Transverse colon (tissue), 4 donors: Measurements from ENCODE around the gene LAMB1. TPM values are rescaled to one million over a fixed set of nuclear protein-coding genes. Genes with fewer than 3 reads are reported as not detected.

Source experiments
- DNase-seq: peaks from one replicate; pipeline ENCODE4 v3.0.0-alpha.2; 2019
- H3K27ac ChIP-seq, 4 donors: fragments of 200-600 bp; sonication (generic); 2 replicates each; pipeline ENCODE4 v1.5.1; 2016 to 2018; ENCODE audit warnings: inconsistent platforms in 4 of 4
- H3K27me3 ChIP-seq: fragments of 200-600 bp; sonication (generic); 2 replicates; pipeline ENCODE4 v1.5.1; 2017; ENCODE audit warnings: inconsistent platforms
- H3K36me3 ChIP-seq, 4 donors: fragments of 200-600 bp; sonication (generic); 2 replicates each; pipeline ENCODE4 v1.5.1; 2017 to 2019; ENCODE audit warnings: inconsistent platforms in 4 of 4
- H3K4me1 ChIP-seq, 4 donors: fragments of 200-600 bp; sonication (generic); 2 replicates each; pipeline ENCODE4 v1.5.1; 2017 to 2020; ENCODE audit warnings: inconsistent platforms in 4 of 4
- H3K4me3 ChIP-seq, 4 donors: fragments of 200-600 bp; sonication (generic); 1 replicate in 1 of 4; 2 replicates in 3 of 4; pipeline versions ENCODE4 v1.5.1 to v1.6.1; 2017 to 2019; ENCODE audit warnings: inconsistent platforms in 4 of 4
- H3K9me3 ChIP-seq, 2 donors: fragments of 200-600 bp; sonication (generic); 2 replicates each; pipeline ENCODE4 v1.5.1; 2017 to 2019; ENCODE audit warnings: inconsistent platforms in 2 of 2
- EP300 ChIP-seq: sonication (generic); formaldehyde crosslinking; IDR thresholded peaks from one replicate; pipeline ENCODE4 v1.6.1; 2017; ENCODE audit warnings: antibody characterized with exemption, low read depth
- POLR2A ChIP-seq: fragments of 450-650 bp; IDR thresholded peaks from one replicate; pipeline ENCODE4 v1.6.1; 2016; ENCODE audit warnings: antibody characterized with exemption, mild to moderate bottlenecking, moderate library complexity
- POLR2AphosphoS5 ChIP-seq, 3 donors: sonication (generic); formaldehyde crosslinking; IDR thresholded peaks; one replicate each; pipeline ENCODE4 v1.6.1; 2016; ENCODE audit warnings: antibody characterized with exemption in 3 of 3
- WGBS, 2 donors: methylation state at CpG; one replicate each; pipeline ENCODE4 v1.1.5; 2018; ENCODE audit warnings: low coverage in 1 of 2; 5-methylcytosine and 5-hydroxymethylcytosine counted together
- in situ Hi-C, 4 donors: fragments of 200-750 bp; cut with MboI; loops; one replicate each; pipeline versions ENCODE4 v1.15.0 to v1.15.1; 2017; ENCODE audit warnings: low sequenced_read_pairs in 3 of 4, low pct_ligation_motif_present in 1 of 4, low pct_unique_long_range_greater_than_20kb in 1 of 4
- intact Hi-C: fragments of 100-400 bp; cut with DNase I; formaldehyde crosslinking; loops from one replicate; pipeline ENCODE4 v1.15.1; 2023; ENCODE audit warnings: low total_unique reads
- total RNA-seq, 4 donors: library from RNA; depleted of rRNA; stranded (reverse); fragments of >200 nt; gene quantifications; one replicate each; pipeline ENCODE4 v1.1.0, GENCODE V29; 2016
- TF ChIP-seq, protein P1 (sequence below), 5 experiments: fragments of 200-600 bp in 3 of 5; fragments of 450-650 bp in 2 of 5; sonication (generic) in 3 of 5; IDR thresholded peaks; 1 replicate in 2 of 5; 2 replicates in 3 of 5; pipeline ENCODE4 v1.5.1; 2016 to 2017; ENCODE audit warnings: antibody characterized with exemption in 5 of 5, inconsistent platforms in 3 of 5, mild to moderate bottlenecking in 2 of 5, moderate library complexity in 1 of 5

Gene LAMB1
- total RNA-seq, 4 donors from 2014 or later, result 54.2 to 119 (median 90.3) TPM

DNA sequence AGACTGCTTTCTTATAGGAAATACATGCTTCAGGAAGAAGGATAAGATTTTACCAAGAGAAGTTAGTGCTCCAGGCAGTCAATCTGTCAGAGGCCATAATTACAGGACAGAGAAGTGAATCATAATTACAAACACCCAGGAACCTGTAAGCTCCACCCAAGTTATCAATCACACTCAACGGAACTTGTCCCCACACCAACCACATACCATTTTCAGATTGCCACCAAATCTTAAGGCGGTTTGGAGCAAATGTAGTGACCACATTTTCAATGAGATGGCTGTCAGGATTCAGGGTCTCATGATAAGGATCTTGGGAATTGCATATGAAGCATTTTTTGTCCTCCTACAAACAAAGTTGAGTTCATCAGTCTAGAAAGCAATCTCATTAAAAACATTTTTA is 4.8 kb downstream of the LAMB1 start:
- peaks cover 30 to 76% (median 63%) of the 10 kb centered on the region in 4 donors for H3K4me1 ChIP-seq
- peak overlapping the region; percentile 85 to 91 (median 88) for H3K27ac ChIP-seq
- TF ChIP-seq EP300 (no peak), POLR2AphosphoS5 (IDR thresholded peaks at IDR 0.05) (no peak), POLR2A (no peak)
- TF ChIP-seq, protein P1, sequence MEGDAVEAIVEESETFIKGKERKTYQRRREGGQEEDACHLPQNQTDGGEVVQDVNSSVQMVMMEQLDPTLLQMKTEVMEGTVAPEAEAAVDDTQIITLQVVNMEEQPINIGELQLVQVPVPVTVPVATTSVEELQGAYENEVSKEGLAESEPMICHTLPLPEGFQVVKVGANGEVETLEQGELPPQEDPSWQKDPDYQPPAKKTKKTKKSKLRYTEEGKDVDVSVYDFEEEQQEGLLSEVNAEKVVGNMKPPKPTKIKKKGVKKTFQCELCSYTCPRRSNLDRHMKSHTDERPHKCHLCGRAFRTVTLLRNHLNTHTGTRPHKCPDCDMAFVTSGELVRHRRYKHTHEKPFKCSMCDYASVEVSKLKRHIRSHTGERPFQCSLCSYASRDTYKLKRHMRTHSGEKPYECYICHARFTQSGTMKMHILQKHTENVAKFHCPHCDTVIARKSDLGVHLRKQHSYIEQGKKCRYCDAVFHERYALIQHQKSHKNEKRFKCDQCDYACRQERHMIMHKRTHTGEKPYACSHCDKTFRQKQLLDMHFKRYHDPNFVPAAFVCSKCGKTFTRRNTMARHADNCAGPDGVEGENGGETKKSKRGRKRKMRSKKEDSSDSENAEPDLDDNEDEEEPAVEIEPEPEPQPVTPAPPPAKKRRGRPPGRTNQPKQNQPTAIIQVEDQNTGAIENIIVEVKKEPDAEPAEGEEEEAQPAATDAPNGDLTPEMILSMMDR (IDR thresholded peaks at IDR 0.05), result no peak
- H3K4me3 ChIP-seq, result no peak overlapping the region
- no peaks in the 10 kb centered on the region for H3K36me3 ChIP-seq
- in situ Hi-C loops, result no loop called here
- peaks cover 7% of the 10 kb centered on the region for H3K27me3 ChIP-seq
- intact Hi-C loops, result no loop called here
- 48 to 52% methylated on average over 2 of the region's 2 CpGs for WGBS, 2 donors
- DNase-seq, result no peak
- H3K9me3 ChIP-seq, result no peaks in the 10 kb centered on the region

DNA sequence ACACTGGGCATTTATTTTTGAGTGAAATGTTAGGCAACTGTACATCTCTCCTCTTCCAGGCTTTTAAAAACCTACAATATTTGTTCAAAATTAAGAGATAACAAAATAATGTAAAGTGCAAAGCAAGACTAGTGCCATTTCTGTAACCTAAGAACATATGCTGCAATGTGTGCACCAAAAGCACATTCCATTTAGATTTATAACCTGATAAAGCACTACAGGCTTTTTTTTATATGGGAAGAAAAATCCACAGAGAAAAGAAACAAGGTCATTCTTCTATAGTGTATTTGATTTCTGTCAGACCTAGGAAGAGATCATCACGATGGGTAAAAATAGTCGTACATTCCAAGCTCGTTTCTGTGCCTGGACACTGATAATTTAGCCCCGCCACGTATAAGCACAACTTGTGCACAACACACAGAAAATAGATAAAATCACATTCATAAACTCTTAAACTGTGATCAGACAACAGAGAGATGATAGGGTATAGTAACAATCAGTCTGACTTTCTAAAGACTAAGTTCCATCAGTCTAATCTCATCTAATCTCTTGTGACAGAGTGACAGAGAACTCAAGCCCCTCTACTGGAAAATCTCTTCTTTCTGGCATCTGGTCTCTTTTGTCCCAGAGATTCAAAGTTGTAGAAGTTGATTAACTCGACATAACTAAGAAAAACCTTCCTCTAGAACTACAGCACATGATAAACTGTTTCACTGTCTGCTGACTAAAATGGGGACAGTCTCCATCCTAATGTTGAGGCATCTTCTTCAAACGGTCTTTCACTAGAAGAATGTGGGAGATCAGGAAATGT is 6.7 kb downstream of the LAMB1 start:
- Histone ChIP-seq H3K4me3 (no peak overlapping the region), H3K27me3 (no peaks in the 10 kb centered on the region)
- in situ Hi-C loops, result no loop called here

DNA sequence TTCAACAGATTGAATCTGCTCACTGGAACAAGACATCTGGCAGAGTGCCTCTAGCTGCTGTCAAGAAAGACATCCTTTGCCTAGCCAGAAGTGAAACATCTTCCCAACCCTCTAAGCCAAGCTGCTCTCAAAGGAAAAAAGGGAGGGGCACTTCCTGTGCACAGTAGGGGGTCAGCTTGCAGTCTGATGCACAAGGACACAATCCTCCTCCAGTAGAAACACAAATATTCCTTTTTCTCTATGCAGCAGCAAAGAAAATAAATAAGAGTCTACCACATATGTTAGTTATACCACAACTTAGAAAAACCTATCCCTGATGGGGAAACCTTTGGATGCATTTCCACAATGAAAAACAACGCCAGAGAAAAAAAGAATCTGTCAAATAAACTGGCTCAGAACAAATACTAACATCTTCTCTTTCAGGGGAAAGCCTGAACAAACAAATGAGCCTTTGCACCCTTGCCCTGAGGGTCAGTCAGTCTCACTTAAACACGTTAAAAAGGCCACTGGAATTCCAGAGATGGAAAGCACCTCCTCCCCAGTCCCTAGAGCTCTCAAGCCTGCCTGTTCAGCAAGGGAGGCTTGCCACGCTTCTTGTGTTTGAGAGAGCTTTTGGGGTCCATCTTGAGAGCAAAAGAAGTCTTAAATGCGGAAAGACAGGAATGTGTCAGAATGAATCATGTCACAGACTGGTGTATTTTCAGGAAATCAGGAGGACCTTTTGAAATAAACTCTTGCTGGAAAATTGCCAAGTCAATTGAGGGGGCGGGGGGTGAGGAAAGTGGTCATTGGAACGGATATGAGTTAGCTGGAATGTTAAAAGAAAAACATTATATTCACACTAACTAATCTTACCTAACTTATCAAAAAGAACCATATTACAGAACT is 7.5 kb downstream of the LAMB1 start:
- Histone ChIP-seq H3K4me3 (no peak overlapping the region), H3K27me3 (no peaks in the 10 kb centered on the region), H3K9me3 (no peaks in the 10 kb centered on the region), H3K27ac (peak overlapping the region; percentile 69 to 89 (median 82)), H3K4me1 (peaks cover 27 to 74% (median 52%) of the 10 kb centered on the region in 4 donors), H3K36me3 (no peaks in the 10 kb centered on the region)
- intact Hi-C loops (no loop called here), in situ Hi-C loops (no loop called here)
- 22 to 30% methylated on average over 3 to 6 of the region's 6 CpGs for WGBS, 2 donors
- no peak for DNase-seq
- TF ChIP-seq, protein P1 (IDR thresholded peaks at IDR 0.05), result no peak
- TF ChIP-seq EP300 (no peak), POLR2AphosphoS5 (IDR thresholded peaks at IDR 0.05) (peak in 2 of 3 donors; percentile 8 to 26)

More for the DNA sequence above, 6.7 kb downstream of the LAMB1 start:
- no peaks in the 10 kb centered on the region for H3K36me3 ChIP-seq
- H3K9me3 ChIP-seq, result no peaks in the 10 kb centered on the region
- intact Hi-C loops, result no loop called here
- H3K4me1 ChIP-seq, result peaks cover 30 to 82% (median 60%) of the 10 kb centered on the region in 4 donors
- H3K27ac ChIP-seq, result peak overlapping the region; percentile 69 to 89 (median 82)
- no peak for DNase-seq
- TF ChIP-seq, protein P1 (IDR thresholded peaks at IDR 0.05), result no peak
- TF ChIP-seq POLR2AphosphoS5 (IDR thresholded peaks at IDR 0.05), result peak in 1 of 3 donors; percentile 8
- 41% methylated on average over 6 to 7 of the region's 7 CpGs for WGBS, 2 donors

DNA sequence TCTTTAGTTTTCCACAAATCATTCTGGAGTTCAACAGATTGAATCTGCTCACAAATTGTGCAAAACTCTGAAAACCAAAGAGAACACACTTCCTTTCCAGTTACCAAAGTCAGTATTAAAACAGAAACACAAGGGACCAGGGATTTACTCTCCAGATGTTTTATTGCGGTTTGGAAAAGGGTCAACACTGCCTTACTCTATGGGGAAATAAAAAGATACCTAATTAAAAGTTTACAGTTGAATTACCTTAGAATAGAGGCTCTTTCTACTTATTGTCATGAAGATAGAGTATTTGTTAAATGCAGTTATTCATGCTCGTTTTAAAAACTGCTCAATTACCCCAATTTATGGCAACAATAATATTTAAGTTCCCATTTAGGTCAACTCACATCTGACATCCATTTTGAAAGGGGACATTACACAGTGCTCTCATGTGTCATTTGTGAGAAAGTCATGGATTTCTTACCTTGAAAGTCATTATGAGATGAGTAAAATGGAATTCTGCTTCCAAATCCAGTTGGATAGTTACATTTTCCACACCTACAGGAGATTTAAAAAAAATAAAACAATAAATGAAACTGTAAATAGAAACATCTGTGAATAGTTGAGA is 8.4 kb downstream of the LAMB1 start:
- peak overlapping the region; percentile 69 to 89 (median 82) for H3K27ac ChIP-seq
- in situ Hi-C loops (no loop called here), intact Hi-C loops (no loop called here)
- DNase-seq, result no peak
- no peaks in the 10 kb centered on the region for H3K27me3 ChIP-seq
- H3K36me3 ChIP-seq, result no peaks in the 10 kb centered on the region
- no peak for TF ChIP-seq POLR2AphosphoS5 (IDR thresholded peaks at IDR 0.05)
- TF ChIP-seq POLR2A, result no peak
- TF ChIP-seq, protein P1 (IDR thresholded peaks at IDR 0.05), result no peak
- TF ChIP-seq EP300, result no peak
- 20 to 23% methylated on average over 2 of the region's 2 CpGs for WGBS, 2 donors
- H3K4me1 ChIP-seq, result peaks cover 26 to 69% (median 51%) of the 10 kb centered on the region in 4 donors
- no peaks in the 10 kb centered on the region for H3K9me3 ChIP-seq
- no peak overlapping the region for H3K4me3 ChIP-seq
